SH-SY5Y (cell line): Measurements from ENCODE around the gene KIF11.

Experiments
- GATA2 ChIP-seq: IDR thresholded peaks from 2 replicates; pipeline ENCODE4 v1.6.1; 2011; ENCODE audit warnings: mild to moderate bottlenecking, low read depth, low read length
- GATA3 ChIP-seq: IDR thresholded peaks from 2 replicates; pipeline ENCODE4 v1.6.1; 2011; ENCODE audit warnings: low read depth, mild to moderate bottlenecking, low read length, moderate library complexity

- TF ChIP-seq GATA2 (no peak), GATA3 (no peak)
Observed at GRCh38 chr10:92550924-92551323, 42.0 kb upstream of the KIF11 start.
